ENCODE data around the gene CUBN. TPM values are rescaled to one million over a fixed set of nuclear protein-coding genes. Genes with fewer than 3 reads are reported as not detected.

The CUBN gene
- total RNA-seq, 2 donors from 2014 or later, result 0.75 to 1.3 TPM

DNA sequence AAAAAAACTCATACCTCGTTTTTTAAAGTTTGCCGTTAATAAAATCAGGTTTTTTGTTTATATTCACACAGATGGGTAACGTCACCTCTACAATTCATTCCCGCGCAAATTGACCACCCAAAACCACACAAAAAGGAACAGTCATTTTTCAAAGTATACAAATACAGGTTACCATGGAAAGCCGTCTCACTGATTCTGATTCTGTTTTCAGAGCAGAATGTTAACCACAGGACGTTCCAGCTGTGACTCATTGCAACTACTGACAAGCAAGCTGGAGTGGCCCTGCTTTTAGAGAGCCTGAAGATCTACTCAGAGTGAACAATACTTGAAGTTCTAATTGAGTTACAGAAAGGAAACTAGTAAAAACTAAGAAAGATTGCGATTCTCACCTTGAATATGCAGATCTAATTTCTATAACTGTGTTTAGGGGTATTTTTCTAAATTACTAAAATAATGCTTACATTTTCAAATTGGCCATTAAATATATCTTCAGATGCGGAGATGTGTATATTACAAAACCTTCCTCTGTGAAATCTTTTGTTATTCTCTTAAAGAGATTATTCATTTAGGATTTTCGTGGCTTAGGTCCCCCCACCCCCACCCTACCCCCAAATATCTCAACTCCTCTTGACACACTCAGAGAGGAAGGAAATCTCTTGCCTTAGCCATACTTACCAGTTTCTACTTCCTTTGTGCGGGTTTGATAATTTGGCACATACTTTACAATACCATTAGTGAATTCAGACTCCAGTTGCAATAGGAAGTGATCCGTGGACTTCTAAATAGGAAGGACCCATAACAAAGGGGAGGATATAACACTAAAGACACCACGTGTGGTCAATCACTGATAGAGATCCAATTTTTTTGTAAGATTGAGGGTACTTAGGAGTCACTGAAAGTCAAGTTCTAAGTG is 106.0 kb downstream of the CUBN start:
- Mint-ChIP-seq H3K27ac (peak overlapping the region; percentile 81), H3K4me1 (peaks cover 21% of the 10 kb centered on the region), H3K27me3 (ENCODE audit: insufficient read depth) (no peaks in the 10 kb centered on the region), H3K4me3 (no peak overlapping the region), H3K36me3 (ENCODE audit: low read depth) (peaks cover 3% of the 10 kb centered on the region), H3K9me3 (peaks cover 10% of the 10 kb centered on the region)
- no peaks in the 10 kb centered on the region for H3K27me3 ChIP-seq (ENCODE audit: control insufficient read depth, insufficient read depth, low read length, poor library complexity, severe bottlenecking)
- 35 to 57% methylated on average over 4 to 12 of the region's 13 CpGs for WGBS, 2 experiments (ENCODE audit: insufficient coverage in 1 of 2, insufficient read length in 1 of 2)
- no peak overlapping the region for H3K4me3 ChIP-seq (ENCODE audit: low read length)
- peaks cover 12% of the 10 kb centered on the region for H3K9me3 ChIP-seq (ENCODE audit: control insufficient read depth, low read length)
- H3K27ac ChIP-seq (ENCODE audit: low read depth, low read length), result peak overlapping the region; percentile 78
- TF ChIP-seq, protein P1, sequence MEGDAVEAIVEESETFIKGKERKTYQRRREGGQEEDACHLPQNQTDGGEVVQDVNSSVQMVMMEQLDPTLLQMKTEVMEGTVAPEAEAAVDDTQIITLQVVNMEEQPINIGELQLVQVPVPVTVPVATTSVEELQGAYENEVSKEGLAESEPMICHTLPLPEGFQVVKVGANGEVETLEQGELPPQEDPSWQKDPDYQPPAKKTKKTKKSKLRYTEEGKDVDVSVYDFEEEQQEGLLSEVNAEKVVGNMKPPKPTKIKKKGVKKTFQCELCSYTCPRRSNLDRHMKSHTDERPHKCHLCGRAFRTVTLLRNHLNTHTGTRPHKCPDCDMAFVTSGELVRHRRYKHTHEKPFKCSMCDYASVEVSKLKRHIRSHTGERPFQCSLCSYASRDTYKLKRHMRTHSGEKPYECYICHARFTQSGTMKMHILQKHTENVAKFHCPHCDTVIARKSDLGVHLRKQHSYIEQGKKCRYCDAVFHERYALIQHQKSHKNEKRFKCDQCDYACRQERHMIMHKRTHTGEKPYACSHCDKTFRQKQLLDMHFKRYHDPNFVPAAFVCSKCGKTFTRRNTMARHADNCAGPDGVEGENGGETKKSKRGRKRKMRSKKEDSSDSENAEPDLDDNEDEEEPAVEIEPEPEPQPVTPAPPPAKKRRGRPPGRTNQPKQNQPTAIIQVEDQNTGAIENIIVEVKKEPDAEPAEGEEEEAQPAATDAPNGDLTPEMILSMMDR (conservative IDR thresholded peaks at IDR 0.05), result no peak
- DNase-seq, result peak; percentile 61
- no peak overlapping the region for H3K9ac ChIP-seq (ENCODE audit: extremely low read depth, low read length, poor library complexity, severe bottlenecking)
- H3K36me3 ChIP-seq (ENCODE audit: control insufficient read depth, insufficient read depth, low read length), result no peaks in the 10 kb centered on the region
- H3K4me1 ChIP-seq (ENCODE audit: control insufficient read depth, insufficient read depth, low read length), result peaks cover 12% of the 10 kb centered on the region

DNA sequence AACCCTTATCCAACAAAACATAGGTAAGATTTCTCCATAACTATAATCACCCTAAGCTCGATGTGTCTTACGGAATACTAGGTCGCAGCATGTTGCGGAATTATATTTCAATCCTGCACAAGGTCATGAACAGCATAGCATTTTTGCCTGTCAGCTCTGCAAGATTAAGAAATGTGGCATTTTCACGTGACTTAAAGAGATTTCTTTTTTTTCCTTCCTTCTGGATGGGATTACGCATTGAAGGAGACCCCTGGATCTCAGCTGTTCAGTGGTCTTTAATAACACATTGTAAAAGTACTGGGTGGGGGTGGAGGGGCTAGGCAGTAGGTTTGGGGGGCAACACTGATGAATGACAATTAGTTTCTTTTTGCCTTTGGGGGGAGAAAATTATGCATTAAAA is 106.7 kb downstream of the CUBN start:
- Mint-ChIP-seq H3K27ac (no peak overlapping the region), H3K27me3 (ENCODE audit: insufficient read depth) (no peaks in the 10 kb centered on the region), H3K4me1 (peaks cover 21% of the 10 kb centered on the region), H3K4me3 (no peak overlapping the region), H3K36me3 (ENCODE audit: low read depth) (peaks cover 5% of the 10 kb centered on the region), H3K9me3 (peaks cover 15% of the 10 kb centered on the region)
- Histone ChIP-seq H3K9me3 (ENCODE audit: control insufficient read depth, low read length) (peaks cover 12% of the 10 kb centered on the region), H3K9ac (ENCODE audit: extremely low read depth, low read length, poor library complexity, severe bottlenecking) (no peak overlapping the region), H3K27me3 (ENCODE audit: control insufficient read depth, insufficient read depth, low read length, poor library complexity, severe bottlenecking) (no peaks in the 10 kb centered on the region), H3K4me1 (ENCODE audit: control insufficient read depth, insufficient read depth, low read length) (peaks cover 12% of the 10 kb centered on the region), H3K4me3 (ENCODE audit: low read length) (no peak overlapping the region), H3K27ac (ENCODE audit: low read depth, low read length) (peak overlapping the region; percentile 78), H3K36me3 (ENCODE audit: control insufficient read depth, insufficient read depth, low read length) (no peaks in the 10 kb centered on the region)
- DNase-seq, result peak; percentile 32
- 75 to 77% methylated on average over 5 to 6 of the region's 6 CpGs for WGBS, 2 experiments (ENCODE audit: insufficient coverage in 1 of 2, insufficient read length in 1 of 2)
- TF ChIP-seq, protein P1 (conservative IDR thresholded peaks at IDR 0.05), result no peak

DNA sequence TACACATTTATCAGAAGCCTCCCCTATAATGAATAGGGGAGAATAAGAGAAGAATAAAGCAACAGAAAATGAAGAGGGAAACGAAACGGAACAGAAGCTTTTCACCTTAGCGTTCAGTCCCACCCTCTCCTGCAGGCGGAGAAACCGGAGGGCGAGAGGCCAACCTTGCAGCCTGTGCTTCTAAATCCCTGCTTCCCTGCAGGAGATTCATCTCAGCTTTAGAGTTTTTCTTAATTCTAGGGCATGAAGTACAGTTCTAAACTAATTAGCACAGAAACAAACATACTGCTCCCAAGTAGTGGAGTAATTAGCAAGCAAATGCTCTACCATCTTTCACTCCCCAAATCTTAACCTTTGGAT is 107.2 kb downstream of the CUBN start:
- H3K4me3 ChIP-seq (ENCODE audit: low read length), result no peak overlapping the region
- Mint-ChIP-seq H3K36me3 (ENCODE audit: low read depth) (peaks cover 5% of the 10 kb centered on the region), H3K9me3 (peaks cover 19% of the 10 kb centered on the region), H3K4me1 (peaks cover 21% of the 10 kb centered on the region), H3K27me3 (ENCODE audit: insufficient read depth) (no peaks in the 10 kb centered on the region), H3K4me3 (no peak overlapping the region), H3K27ac (no peak overlapping the region)
- peaks cover 12% of the 10 kb centered on the region for H3K4me1 ChIP-seq (ENCODE audit: control insufficient read depth, insufficient read depth, low read length)
- H3K9me3 ChIP-seq (ENCODE audit: control insufficient read depth, low read length), result peaks cover 12% of the 10 kb centered on the region
- H3K27me3 ChIP-seq (ENCODE audit: control insufficient read depth, insufficient read depth, low read length, poor library complexity, severe bottlenecking), result no peaks in the 10 kb centered on the region
- peak; percentile 66 for DNase-seq
- H3K36me3 ChIP-seq (ENCODE audit: control insufficient read depth, insufficient read depth, low read length), result no peaks in the 10 kb centered on the region
- H3K27ac ChIP-seq (ENCODE audit: low read depth, low read length), result no peak overlapping the region
- 23 to 26% methylated on average over 6 of the region's 6 CpGs for WGBS, 2 experiments (ENCODE audit: insufficient coverage in 1 of 2, insufficient read length in 1 of 2)
- H3K9ac ChIP-seq (ENCODE audit: extremely low read depth, low read length, poor library complexity, severe bottlenecking), result no peak overlapping the region
- TF ChIP-seq, protein P1 (conservative IDR thresholded peaks at IDR 0.05), result peak; percentile 53

Measured in endodermal cell (in vitro differentiated cells).